IPS-11a (cell line): ENCODE results near the gene CD6.
"Not testable (repeated sequence)": the region's sequence is repeated elsewhere in the genome, so short reads cannot be mapped to it uniquely, and the experiment has no call there.

Experiments used
- H3K4me3 ChIP-seq: one replicate; pipeline ENCODE4 v1.5.1; 2013; ENCODE audit warnings: low read depth, low read length, control low read depth

CD6 gene

DNA sequence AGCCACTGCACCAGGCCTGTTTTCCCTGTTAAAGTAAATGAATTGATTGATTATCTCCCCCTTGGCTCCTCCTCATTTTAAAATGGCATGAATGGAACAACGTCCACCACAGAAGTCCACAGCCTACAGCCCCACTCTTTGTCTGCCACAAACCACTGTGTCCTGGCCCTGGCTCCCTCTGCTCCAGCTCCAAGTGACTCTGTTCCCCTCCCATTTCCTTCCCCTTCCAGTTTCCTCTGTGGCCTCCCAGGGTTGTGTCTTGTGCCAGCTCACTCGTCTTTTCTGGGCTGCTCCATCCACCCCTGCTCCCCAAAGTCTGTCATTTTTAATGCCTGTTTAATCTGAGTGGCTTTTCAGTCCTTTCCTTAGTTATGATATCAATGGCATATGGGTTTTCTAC is 78.4 kb downstream of the CD6 start:
- H3K4me3 ChIP-seq, result no peak overlapping the region

DNA sequence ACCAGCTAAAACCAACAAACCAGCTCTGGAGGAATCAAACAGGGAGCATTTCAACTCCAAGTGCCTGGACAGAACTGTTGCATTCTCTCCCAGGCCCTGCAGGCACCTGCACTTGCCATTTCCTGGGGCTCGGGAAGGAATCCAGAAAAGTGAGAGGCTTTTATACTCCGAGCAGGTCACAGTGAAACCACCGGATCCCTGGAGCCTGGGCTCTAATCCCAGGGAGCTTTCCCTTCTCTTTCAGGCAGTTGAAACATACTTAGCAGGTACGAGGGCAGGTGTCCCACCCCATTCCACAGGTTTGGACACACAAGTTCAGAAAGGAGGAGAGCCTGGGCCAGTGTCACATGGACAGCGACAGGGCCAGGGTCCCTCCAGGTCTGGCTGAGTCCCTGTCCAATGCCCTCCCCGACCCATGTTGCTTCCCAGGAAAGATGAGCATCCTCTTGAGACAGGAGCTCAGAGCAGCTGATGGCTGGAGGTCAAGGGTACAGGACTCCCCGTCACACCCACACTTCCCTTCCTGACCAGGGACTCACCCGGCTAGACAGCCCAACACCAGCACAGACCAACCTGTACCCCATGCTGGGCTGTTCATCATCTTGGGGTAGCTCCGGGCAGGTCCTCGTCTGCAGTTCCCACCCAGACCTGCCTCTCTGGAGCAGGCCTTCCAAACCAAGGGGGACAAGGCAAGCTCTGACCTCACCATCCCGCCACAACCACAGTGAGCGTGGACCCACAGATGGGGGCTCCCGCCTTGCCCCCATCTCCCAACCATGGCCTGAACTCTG is 80.9 kb downstream of the CD6 start:
- no peak overlapping the region for H3K4me3 ChIP-seq

DNA sequence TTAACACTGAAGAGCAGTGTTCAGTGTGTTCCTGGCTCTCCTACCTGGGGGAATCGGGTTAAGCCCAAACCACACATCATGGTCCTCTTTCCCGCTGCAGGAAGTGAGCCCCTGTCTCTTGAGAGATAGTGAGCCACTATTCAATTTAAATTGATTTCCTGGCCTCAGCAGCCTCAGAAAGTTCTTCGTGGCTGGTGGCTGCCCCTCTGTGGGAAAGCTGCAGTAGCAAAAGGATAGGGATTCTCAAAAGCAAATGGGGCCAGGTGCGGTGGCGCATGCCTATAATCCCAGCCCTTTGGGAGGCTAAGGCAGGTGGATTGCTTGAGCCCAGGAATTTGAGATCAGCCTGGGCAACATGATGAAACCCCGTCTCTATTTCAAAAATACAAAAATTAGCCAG is 81.7 kb downstream of the CD6 start:
- no peak overlapping the region for H3K4me3 ChIP-seq

DNA sequence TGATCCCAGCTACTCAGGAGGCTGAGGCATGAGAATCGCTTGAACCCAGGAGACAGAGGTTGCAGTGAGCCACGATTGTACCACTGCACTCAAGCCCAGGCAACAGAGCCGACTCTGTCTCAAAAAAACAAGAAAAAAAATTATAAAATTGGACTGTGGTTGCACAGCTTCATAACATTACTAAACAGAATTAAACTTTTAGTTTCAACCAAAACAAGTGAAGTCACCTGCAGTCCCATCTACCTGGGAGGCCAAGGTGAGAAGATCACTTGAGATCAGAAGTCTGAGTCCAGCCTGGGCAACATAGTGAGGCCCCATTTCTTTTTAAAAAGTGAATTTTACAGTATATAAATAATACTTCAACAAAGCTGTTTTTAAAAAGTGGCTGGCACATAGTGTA is 83.0 kb downstream of the CD6 start:
- no peak overlapping the region for H3K4me3 ChIP-seq

DNA sequence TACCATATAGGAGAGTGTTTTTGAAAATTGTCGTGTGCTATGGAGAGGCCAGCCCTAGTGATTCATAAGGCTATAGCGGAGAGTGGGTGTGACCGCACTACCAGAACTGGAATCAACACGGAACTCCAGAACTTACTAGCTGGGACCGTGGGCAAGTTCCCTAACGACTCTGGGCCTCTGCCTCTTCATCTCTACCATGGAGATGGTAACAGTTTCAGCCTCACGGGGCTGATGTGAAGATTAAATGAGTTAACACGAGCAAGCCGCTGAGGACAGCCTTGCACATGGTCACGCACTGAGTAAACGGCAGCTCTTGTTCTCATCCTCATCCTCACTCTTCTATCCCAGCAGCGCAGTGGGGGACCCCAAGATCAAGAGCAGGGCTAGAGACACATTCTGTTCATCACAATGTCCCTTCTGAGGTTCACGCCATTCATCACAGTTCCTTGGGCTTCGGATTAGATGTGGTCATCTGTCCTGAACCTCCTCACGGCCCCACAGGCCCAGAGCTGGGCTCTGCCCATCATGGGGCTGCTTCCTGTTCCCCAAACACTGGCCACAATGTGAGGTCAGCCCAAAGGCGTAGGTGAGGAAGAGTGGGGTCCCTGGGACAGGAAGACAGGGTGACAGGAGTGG is 83.6 kb downstream of the CD6 start:
- no peak overlapping the region for H3K4me3 ChIP-seq

DNA sequence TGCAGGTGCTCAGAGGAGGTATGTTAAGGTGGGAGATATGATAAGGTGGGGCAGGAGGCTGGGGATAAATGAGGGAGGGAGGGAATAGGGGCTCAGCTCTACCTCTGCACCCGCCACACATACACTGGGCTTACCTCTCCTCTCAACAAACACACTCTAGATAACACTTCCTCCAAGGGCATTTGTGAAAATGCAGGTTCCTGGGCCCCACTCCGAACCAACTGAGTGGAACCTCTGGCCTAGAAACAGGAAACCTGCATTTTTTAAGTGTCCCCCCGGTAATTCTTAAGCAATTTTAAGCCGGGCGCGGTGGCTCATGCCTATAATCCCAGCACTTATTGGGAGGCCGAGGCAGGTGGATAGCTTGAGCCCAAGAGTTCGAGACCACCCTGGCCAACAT is 84.3 kb downstream of the CD6 start:
- H3K4me3 ChIP-seq, result no peak overlapping the region

DNA sequence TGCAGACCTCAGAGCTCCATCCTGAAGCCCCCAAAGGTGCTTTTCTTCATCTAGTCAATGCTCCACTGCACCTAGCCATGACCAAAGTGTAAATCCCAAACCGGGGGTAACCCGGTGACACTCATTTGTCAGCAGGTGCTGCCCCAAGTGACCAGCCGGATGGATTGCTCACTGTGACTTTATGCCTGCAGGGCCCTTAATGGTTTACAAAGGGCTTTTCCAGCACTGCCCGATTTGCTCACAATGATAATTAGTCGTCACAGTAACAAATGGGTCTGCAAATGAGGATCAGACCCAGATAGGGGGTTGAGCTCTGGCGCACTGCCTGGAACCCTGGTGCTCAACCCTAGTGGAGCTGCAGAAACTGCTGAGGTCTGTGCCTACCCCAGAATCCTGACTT is 85.1 kb downstream of the CD6 start:
- H3K4me3 ChIP-seq, result no peak overlapping the region

DNA sequence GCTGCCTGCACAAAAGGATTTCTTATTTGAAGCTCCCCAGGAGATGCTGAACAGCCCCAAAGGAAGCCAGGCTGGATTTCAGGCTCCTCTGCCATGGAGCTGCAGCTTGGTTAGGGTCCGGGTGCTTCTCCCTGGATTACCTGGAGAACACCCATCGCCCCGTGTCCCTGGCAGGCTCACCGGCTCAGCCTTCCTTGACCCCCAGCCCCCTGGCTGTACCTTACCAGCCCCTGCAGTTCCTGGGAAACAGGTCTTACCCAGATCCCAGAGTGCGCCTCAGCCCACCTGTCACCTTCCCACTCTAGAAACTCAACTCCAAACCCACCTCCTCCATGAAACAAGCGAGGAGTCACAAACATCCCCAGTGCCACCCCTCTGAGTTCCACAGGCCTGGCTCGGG is 85.5 kb downstream of the CD6 start:
- H3K4me3 ChIP-seq, result no peak overlapping the region

DNA sequence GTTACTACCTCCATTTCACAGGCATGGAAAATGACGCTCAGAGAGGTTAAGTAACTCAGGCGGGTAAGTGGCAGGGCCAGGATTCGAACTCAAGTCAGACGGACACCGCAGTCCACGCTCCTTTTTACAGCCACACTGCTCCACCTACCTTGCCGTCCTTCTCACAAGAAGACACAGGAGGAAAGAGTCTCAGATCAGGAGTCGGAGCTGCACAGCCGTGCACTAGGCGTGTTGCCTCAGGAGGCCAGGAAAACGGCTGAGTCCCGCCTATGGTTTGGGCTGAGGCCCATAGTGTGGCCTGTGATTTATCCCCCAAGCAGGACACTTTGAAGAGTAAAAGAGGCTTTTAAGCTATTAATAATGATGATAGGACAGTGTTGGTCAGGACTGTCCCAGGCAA is 86.1 kb downstream of the CD6 start:
- H3K4me3 ChIP-seq, result no peak overlapping the region

DNA sequence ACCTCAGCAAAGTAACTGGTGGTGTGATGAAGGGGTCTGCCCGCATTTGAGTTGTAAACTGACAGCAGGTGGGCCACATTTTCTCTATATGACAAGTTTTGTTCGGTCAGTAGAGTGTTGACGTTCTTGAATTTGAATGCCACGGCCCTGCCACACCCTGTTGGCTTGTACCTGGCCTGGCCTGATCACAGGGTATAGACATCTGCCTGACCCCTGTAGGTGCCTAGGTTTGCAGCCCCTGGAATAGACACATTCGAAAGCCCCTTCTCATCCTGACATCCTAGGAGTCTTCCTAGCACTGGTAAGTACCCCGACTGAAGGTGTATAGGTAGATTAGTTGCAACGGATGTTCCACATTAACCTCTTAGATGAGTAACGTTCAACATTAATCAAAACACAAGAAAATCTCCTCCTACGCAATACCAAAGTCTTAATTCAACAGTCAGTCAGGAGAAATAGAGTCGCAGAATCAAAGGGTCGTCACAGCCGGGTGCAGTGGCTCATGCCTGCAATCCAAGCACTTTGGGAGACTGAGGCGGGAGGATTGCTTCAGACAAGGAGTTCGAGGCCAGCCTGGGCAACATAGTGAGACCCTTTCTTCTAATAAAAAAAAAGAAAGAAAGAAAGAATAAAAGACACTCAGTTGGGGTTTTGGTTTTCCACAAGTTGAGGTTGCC is 87.2 kb downstream of the CD6 start:
- H3K4me3 ChIP-seq, result no peak overlapping the region

DNA sequence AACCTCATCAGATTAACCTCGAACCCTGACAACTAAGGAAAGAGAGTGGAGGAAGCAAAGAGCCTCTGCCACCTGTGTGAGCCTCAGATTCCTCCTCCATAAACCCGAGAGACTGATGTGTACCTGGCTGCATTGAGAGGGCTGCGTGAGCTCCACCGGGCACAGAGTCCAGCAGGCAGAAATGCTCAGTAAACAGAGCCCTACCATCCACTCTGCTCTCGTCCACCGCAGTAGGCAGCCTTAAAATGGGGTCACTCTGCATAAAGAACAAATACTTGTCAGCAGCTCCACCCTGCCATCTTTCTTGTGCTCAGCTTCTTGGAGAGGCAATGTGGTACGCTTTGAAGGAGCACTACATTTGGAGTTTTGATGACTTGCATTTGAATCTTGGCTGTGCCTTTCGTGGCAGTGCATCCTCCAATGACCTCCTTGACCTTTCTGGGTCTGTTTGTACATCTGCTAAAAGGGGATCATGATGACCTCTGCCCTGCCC is 87.8 kb downstream of the CD6 start:
- no peak overlapping the region for H3K4me3 ChIP-seq

DNA sequence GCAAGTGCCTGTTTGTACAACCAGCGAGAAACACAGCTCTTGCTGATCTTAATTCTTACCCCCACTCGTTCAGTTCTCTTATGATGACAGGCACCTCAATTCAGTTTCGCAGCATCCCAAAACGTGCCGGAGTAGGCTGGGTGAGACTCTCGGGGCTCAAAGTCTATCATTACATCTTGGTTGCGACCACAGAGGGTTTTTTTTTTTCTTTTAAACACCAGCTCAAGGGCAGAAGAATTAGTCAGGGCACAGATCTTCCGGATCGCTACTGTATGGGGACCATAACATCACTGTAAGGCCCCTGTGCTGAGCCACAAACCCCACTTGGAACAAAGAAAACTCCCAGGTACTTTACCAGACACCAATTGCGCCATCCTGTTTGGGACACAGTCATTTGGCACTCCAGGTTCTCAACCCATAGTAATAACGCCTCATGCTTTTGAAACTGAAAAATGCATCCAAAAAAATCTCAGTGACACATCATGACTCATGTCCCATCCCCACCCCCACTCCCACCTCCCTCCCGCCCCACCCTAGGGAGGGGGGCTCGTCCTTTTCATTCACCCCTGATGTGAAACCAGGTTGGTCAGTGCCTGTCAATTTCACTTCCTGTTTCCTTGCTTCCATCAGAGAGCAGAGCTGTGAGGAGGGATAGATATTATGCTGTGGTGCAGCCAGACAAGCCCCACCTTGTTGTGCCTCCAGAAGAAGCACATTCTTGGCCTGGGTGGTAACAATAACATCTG is 89.8 kb downstream of the CD6 start:
- H3K4me3 ChIP-seq, result no peak overlapping the region

DNA sequence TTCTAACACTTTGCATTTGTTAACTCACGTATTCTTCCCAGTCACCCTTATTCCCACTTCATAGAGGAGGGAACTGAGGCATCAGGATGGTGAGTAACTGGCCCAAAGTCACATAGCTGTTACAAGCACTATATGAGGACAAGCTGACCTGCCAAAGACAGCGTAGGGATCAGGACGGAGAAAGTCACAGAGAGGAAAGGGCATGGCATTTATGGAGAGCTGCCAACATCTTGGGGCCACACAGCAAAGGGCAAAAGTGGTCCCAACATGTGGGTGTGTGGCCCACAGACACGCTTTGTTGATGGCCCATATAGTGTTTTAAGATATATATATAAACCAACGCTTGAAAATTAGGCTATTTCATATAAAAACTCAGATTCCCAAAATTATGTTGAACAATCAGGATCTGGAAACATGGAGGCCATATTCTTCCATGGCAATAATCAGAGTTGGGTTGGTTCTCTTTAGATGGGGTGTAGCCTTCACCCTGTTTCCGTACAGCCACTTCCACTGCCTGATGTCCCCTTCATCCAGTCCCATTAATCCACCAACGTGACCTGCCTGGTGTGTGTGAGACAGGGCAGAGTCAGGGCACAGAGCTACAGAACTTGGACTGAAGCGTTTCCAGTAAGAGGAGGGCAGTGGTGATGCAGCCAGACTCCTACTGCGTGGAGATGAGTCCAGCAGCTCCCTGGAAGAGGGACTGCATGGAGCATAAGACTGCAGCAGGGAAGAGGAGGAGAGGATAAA is 90.9 kb downstream of the CD6 start:
- no peak overlapping the region for H3K4me3 ChIP-seq

DNA sequence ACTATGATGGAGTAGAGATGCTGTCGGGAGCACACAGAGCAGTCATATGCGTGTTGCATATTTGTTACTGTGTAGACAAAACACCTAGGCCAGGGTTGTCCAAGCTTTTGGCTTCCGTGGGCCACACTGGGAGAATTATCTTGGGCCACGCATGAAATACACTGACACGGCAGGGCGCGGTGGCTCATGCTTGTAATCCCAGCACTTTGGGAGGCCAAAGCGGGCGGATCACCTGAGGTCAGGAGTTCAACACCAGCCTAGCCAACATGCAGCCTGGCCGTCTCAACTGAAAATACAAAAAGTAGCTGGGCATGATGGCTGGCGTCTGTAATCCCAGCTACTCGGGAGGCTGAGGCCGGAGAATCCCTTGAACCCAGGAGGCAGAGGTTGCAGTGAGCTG is 93.8 kb downstream of the CD6 start:
- H3K4me3 ChIP-seq, result not testable (repeated sequence)

DNA sequence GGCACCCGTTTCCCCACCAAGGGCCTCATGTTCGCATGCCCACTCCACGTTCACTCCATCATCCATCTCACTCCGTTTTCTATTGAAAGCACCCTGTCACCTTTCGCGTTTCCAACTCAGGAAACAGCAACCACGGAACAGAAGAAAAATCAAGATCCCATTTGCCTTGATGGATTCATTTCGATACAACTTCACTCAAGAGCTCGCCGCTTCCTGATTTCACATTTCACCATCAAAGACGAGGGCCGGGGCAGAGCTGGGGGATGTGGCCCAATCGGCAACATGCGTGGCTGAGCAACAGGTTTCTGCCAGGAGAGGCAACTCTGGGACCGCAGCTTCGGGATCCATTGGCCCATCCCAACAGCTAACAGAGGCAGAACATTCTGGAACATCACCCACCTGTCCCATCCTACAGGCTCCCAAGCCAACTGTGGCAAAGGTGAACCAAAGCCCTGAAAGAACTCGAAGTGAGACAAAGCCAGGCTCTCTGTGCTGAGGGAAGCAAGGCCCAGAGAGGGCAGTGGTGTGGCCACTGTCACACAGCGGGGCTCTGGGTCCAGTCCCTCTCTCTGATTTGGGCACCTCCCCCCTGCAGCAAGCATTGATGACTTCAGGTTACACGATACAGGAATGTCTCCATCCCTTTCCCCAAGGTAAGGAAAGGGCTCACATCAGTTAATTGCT is 94.6 kb downstream of the CD6 start:
- H3K4me3 ChIP-seq, result no peak overlapping the region

DNA sequence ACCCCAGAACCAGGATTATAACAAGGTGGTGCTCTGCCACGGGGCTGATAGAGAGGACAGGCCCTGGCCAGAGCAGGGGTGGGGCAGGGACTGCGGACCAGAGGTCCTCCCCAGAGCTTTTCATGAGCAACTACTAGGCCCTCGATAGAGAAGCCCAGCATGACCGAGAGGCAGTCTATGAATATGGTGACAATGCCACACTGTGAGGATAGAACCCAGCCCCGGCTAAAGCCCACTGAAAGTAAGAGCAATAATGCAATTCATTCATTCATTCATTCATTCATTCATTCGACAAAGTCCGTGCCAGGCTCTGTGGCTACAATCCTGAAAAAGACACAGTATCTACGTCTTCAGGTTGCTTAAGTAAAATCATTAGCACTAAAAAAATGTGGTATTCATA is 95.2 kb downstream of the CD6 start:
- no peak overlapping the region for H3K4me3 ChIP-seq

DNA sequence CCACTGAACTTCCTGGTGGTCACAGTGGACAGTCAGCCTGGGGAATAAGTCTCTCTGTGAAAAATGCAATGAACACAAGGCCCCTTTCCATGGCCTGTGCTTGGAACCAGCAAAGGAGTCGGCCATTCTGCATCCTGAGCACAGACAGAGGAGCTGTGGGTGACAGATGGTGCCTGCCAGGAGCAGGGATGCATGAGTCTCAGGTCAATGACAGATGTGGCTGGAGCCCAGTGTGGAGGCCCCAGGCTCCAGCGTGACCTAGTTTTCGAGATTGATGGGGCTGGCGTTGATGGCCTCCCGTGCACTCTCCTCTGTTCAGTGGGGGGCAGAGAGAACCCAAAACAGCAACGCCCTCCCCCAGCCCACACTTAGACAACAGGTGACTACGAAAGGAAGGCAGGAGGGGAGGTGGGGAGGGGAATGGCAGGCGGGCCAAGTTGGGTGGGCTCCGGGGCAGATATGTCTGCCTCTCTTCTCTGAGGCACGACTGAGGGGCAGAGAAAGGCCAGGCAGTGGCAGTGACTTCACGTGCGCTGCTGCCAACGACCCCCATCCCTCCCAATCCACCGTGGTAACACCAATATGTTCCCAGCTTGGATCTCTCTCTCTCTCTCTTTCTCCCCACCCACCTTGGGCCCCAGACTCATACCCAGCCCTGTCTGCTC is 96.4 kb downstream of the CD6 start:
- no peak overlapping the region for H3K4me3 ChIP-seq

DNA sequence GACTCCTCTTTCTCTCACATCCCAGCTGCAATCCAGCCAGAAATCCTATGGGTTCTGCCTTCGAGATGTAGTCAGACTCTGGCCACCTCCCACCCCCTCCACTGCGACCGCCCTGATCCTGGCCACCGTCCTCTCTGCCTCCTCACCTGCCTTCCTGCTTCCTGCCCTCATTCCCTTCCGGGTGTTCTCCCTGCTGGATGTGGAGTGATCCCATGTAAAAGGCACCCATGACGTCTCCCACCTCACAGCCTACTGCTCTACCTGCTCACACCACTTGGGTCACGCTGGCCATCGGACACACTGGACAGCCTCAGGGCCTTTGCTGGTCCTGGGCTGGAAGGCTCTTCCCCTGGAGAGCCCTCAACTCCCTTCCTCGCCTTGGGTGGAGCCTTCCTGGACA is 97.1 kb downstream of the CD6 start:
- H3K4me3 ChIP-seq, result no peak overlapping the region

DNA sequence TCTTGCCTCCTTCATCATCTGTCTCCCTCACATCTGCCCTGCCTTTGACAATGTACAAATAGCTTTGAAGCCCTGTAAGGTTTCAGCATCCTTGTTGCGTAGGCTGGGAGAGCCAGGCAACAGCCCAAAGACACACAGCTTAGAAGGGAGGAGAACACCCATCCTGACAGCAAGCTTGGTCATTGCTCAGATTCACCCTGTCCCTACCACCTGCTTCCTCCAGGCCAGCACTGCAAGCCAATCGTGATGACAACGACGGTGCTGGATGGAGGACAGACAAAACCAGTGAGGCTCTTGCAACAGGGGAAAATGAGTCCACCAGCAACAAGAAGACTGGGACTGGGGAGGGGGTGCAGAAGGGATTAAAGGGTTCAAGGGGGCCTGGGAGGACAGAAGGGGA is 97.9 kb downstream of the CD6 start:
- H3K4me3 ChIP-seq, result no peak overlapping the region
